ENCODE measurements around the gene POGLUT2. TPM values are rescaled to one million over a fixed set of nuclear protein-coding genes. Genes with fewer than 3 reads are reported as not detected.

Gene POGLUT2
- polyA plus RNA-seq, 1 of the 3 experiments (the other 2 are of a cell fraction): 10.2 TPM

DNA sequence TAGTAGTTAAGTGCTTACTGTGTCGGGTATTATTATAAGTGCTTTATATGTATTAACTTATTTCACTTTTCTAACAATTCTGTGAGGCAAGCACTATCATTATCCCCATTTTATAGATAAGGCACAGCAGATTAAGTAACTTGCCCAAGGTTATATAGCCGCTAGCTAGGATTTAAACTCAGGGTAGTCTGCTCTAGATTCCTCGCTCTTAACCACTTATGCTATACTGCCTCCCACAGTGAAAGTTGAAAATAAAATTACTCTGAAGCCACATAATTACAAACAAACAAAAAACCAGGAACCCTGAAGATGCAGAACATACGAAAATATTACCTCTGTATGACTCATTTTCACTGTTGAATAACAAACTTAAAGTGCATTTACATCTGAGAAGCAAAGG, 29.1 kb downstream of the POGLUT2 start:
- POLR2A ChIA-PET: no interaction called here
- H3K4me2 ChIP-seq: no peak overlapping the region
- peak overlapping the region; percentile 9; the same call in 1 of the 2 replicates for H2AFZ ChIP-seq (ENCODE audit: low read depth)
- no peaks in the 10 kb centered on the region for H3K9me2 ChIP-seq
- H3K79me2 ChIP-seq (ENCODE audit: insufficient read depth): peaks cover 21% of the 10 kb centered on the region; the same call in 1 of the 2 replicates
- TF ChIP-seq YY1 (IDR thresholded peaks at IDR 0.05; ENCODE audit: low read depth) (no peak), TAF1 (IDR thresholded peaks at IDR 0.05; ENCODE audit: borderline replicate concordance, low read depth, low read length) (no peak), FOXJ3 (CRISPR knock-in tag; IDR thresholded peaks at IDR 0.05) (no peak), ELF1 (IDR thresholded peaks at IDR 0.05) (no peak), POLR2AphosphoS5 (IDR thresholded peaks at IDR 0.05; ENCODE audit: low read depth, low read length) (no peak), FOSL2 (IDR thresholded peaks at IDR 0.05; ENCODE audit: borderline replicate concordance, low read depth) (no peak), JUND (IDR thresholded peaks at IDR 0.05) (no peak), EP300 (IDR thresholded peaks at IDR 0.05; ENCODE audit: borderline replicate concordance in 1 of 2, low read depth in 1 of 2, low read length in 1 of 2) (no peak), RAD21 (IDR thresholded peaks at IDR 0.05; ENCODE audit: low read length) (peak; percentile 56), RXRA (IDR thresholded peaks at IDR 0.05; ENCODE audit: borderline replicate concordance, low read depth) (no peak), SMC3 (IDR thresholded peaks at IDR 0.05; ENCODE audit: low read depth, low read length) (no peak), RFX5 (IDR thresholded peaks at IDR 0.05; ENCODE audit: low read length) (no peak), RCOR1 (IDR thresholded peaks at IDR 0.05; ENCODE audit: low read length) (no peak), TEAD4 (IDR thresholded peaks at IDR 0.05; ENCODE audit: borderline replicate concordance, insufficient read depth) (no peak)
- TF ChIP-seq, protein P1, sequence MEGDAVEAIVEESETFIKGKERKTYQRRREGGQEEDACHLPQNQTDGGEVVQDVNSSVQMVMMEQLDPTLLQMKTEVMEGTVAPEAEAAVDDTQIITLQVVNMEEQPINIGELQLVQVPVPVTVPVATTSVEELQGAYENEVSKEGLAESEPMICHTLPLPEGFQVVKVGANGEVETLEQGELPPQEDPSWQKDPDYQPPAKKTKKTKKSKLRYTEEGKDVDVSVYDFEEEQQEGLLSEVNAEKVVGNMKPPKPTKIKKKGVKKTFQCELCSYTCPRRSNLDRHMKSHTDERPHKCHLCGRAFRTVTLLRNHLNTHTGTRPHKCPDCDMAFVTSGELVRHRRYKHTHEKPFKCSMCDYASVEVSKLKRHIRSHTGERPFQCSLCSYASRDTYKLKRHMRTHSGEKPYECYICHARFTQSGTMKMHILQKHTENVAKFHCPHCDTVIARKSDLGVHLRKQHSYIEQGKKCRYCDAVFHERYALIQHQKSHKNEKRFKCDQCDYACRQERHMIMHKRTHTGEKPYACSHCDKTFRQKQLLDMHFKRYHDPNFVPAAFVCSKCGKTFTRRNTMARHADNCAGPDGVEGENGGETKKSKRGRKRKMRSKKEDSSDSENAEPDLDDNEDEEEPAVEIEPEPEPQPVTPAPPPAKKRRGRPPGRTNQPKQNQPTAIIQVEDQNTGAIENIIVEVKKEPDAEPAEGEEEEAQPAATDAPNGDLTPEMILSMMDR (IDR thresholded peaks at IDR 0.05): peak; percentile 28; the same call in 1 of the 2 replicates
- TF ChIP-seq, protein P2, sequence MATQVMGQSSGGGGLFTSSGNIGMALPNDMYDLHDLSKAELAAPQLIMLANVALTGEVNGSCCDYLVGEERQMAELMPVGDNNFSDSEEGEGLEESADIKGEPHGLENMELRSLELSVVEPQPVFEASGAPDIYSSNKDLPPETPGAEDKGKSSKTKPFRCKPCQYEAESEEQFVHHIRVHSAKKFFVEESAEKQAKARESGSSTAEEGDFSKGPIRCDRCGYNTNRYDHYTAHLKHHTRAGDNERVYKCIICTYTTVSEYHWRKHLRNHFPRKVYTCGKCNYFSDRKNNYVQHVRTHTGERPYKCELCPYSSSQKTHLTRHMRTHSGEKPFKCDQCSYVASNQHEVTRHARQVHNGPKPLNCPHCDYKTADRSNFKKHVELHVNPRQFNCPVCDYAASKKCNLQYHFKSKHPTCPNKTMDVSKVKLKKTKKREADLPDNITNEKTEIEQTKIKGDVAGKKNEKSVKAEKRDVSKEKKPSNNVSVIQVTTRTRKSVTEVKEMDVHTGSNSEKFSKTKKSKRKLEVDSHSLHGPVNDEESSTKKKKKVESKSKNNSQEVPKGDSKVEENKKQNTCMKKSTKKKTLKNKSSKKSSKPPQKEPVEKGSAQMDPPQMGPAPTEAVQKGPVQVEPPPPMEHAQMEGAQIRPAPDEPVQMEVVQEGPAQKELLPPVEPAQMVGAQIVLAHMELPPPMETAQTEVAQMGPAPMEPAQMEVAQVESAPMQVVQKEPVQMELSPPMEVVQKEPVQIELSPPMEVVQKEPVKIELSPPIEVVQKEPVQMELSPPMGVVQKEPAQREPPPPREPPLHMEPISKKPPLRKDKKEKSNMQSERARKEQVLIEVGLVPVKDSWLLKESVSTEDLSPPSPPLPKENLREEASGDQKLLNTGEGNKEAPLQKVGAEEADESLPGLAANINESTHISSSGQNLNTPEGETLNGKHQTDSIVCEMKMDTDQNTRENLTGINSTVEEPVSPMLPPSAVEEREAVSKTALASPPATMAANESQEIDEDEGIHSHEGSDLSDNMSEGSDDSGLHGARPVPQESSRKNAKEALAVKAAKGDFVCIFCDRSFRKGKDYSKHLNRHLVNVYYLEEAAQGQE (IDR thresholded peaks at IDR 0.05; ENCODE audit: low read depth, low read length): no peak
- TF ChIP-seq, protein P3, sequence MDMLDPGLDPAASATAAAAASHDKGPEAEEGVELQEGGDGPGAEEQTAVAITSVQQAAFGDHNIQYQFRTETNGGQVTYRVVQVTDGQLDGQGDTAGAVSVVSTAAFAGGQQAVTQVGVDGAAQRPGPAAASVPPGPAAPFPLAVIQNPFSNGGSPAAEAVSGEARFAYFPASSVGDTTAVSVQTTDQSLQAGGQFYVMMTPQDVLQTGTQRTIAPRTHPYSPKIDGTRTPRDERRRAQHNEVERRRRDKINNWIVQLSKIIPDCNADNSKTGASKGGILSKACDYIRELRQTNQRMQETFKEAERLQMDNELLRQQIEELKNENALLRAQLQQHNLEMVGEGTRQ (IDR thresholded peaks at IDR 0.05; ENCODE audit: borderline replicate concordance, low read depth, low read length): no peak
- no peaks in the 10 kb centered on the region for H3K27me3 ChIP-seq (ENCODE audit: insufficient read depth)
- 78% methylated on average over 4 of the region's 4 CpGs for WGBS (ENCODE audit: low lambda C conversion rate)
- no peaks in the 10 kb centered on the region for H4K20me1 ChIP-seq (ENCODE audit: insufficient read depth)
- H3K4me1 ChIP-seq (ENCODE audit: control insufficient read depth in 1 of 2, insufficient read depth in 2 of 2, low read depth in 1 of 2, low read length in 1 of 2): peaks cover 0 to 16% of the 10 kb centered on the region in 2 experiments; a peak in 2 of 4 replicates
- H3K4me3 ChIP-seq (ENCODE audit: low read depth in 2 of 2, low read length in 1 of 2): no peak overlapping the region
- H3K9me3 ChIP-seq: no peaks in the 10 kb centered on the region
- no peaks in the 10 kb centered on the region for H3F3A ChIP-seq (replicated peaks; ENCODE audit: insufficient read depth)
- no peak overlapping the region for H3K27ac ChIP-seq (ENCODE audit: low read depth in 2 of 2, low read length in 1 of 2)
- H3K36me3 ChIP-seq (replicated peaks in 1 of 2; ENCODE audit: control insufficient read depth in 1 of 2, insufficient read depth in 2 of 2, low read length in 1 of 2): peaks cover 11% of the 10 kb centered on the region in 2 experiments
- CTCF ChIA-PET: interaction anchor here (0.6 to 2.7 kb wide), 9 partner anchors 45 to 196 kb away, joined by 3 to 17 read pairs (median 5); partner anchors contain the start of gene TPP2
- H3K9ac ChIP-seq: no peak overlapping the region
- peak; percentile 20 for DNase-seq
